HuH-7.5 (cell line): ENCODE results near the gene SNX9.
"Not testable (repeated sequence)": the region's sequence is repeated elsewhere in the genome, so short reads cannot be mapped to it uniquely, and the experiment has no call there.

ENCODE experiments used
- DNase-seq: peaks from one replicate; pipeline ENCODE4 v3.0.0; 2011; ENCODE audit warnings: low spot score

The SNX9 gene

DNA sequence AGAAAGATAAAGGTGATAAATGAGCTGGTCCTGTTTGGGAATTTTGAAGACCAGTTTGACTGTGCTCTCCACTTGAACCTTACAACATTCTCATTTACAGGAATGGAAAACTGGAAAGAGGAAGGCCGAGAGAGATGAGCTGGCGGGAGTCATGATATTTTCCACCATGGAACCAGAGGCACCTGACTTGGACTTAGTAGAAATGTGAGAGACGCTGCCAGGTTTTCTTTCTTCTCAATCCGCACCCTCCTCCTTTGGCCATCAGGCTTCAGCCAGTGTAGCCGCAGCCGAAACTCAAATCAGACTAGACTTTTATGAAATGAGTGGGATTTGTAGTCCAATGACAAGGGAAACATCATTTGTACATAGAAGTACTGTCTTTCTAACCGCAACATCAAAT, 104.0 kb downstream of the SNX9 start:
- DNase-seq = no peak

DNA sequence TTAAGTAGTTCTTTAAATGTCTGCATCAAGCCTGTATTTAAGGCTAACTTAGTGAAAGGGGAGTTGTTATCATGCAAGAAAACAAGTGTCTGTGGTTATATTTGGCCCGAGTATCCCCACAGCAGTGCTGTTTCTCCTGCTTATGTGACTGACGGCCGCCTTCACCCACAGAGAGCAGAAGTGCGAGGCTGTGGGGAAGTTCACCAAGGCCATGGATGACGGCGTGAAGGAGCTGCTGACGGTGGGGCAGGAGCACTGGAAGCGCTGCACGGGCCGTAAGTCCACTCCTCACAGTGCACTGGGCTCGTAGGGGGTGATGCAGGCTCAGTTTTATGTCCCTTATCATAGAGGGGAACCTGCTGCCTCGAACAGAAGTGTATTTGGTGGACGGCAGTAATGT, 105.4 kb downstream of the SNX9 start:
- DNase-seq = no peak

DNA sequence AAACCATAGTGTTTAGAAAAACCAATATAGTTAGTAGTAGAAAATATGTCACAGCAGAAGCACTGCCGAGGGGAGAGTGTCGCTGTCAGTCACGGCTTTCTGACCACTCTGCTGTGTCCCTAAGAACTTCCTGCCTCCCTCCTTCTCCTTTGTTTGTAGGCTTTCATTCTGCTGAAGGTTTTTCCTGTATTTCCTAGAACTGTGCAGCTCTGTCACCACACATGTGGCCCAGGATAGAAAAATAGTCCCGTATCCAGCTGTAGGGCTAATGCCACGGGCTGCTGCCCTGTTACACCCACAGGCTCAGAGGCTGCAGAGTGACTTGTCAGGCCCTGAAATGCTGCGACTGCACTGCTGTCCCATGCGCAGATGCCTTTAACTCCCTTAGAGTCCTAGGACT, 106.0 kb downstream of the SNX9 start:
- DNase-seq = no peak

DNA sequence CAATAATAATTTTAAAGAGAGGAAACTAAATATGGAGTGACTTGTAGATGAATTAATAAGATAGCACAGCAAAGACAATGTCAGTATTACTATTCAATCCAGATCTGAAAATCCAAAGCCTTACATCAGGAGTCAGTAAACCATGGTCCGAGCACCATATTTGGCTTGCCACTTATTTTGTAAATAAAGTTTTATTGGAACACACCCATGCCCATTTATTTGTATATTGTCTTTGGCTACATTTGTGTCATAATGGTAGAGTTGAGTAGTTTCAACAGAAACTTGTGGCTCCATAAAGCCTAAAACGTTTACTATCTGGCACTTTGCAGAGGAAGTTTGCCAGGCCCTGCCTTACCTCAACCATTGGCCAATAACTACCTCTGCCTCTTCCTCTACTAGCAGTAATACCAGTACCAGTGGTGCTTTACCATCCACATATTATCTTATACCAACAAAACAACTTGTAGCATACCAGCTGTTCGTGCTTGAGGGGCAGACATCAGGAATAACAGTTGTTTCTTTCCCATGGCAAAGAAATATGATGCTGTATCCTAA, 106.8 kb downstream of the SNX9 start:
- DNase-seq = no peak

DNA sequence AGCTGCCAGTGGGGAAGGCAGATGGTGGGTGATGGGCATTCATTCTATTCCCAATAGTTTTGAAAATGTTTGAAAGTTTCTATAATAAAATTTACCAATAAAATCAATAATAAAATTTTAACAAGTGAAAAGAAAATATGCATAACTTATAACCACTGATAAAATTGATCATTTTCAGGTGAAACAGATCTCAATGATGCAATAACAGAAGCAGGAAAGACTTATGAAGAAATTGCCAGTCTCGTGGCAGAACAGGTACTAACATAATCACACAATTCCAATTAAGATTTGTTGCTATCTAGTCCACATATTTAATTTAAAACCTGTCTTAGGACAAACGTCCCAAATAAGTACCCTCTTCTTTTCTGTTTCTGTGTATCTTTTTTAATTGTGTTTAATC, 112.7 kb downstream of the SNX9 start:
- no peak for DNase-seq

DNA sequence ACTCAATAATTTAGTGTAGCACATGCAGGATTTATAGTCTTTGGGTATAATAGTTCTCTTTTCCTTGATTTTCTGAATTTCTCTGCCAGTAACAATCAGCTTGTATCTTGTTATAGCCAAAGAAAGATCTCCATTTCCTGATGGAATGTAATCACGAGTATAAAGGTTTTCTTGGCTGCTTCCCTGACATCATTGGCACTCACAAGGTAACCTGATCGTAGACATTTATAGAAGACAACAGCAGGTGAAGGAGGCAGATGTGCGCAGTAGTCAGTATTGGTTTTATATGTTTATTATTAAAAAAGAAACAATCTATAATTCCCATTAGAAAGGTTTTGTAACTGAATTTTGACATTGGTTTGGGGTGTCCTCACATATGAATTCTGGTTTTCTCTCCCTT, 114.3 kb downstream of the SNX9 start:
- DNase-seq = no peak

DNA sequence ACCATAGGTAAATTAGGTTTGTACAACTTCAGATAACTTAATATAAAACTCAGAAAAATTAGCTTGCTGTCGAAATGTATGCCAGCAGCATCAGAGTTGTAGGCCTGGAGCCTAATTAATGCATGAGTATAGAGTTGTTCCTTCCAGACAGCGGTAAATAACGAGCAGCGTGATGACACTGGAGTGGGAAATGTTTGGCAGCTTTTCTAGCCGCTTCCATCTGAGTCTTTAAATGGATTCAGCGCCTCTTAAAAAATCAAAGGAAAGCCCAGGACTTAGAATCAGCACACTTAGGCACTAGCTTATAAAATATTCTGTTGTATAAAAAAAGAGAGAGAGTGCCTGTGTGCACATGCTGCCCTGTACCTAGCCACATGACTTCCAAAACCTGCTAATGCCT, 114.9 kb downstream of the SNX9 start:
- DNase-seq = no peak

DNA sequence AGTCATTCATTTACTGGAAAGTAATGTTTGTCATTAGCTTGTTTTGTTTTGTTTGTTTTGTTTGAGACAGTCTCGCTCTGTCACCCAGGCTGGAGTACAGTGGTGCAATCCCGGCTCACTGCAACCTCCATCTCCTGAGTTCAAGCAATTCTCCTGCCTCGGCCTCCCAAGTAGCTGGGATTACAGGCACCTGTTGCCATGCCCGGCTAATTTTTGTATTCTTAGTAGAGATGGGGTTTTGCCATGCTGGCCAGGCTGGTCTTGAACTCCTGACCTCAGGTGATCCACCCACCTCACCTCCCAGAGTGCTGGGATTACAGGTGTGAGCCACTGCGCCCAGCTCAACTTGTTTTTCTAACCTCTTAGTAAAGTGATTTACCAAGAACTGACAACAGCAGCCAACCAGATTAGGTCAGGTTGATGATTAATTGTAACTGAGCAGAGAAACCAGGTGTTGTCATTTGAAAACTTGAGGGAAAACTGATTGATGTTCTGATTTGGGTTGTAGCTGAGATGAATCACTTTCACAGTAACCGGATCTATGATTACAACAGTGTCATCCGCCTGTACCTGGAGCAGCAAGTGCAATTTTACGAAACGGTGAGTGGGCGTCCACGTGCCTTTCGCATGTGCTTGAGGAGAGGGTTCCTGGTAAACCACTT, 117.5 kb downstream of the SNX9 start:
- not testable (repeated sequence) for DNase-seq

DNA sequence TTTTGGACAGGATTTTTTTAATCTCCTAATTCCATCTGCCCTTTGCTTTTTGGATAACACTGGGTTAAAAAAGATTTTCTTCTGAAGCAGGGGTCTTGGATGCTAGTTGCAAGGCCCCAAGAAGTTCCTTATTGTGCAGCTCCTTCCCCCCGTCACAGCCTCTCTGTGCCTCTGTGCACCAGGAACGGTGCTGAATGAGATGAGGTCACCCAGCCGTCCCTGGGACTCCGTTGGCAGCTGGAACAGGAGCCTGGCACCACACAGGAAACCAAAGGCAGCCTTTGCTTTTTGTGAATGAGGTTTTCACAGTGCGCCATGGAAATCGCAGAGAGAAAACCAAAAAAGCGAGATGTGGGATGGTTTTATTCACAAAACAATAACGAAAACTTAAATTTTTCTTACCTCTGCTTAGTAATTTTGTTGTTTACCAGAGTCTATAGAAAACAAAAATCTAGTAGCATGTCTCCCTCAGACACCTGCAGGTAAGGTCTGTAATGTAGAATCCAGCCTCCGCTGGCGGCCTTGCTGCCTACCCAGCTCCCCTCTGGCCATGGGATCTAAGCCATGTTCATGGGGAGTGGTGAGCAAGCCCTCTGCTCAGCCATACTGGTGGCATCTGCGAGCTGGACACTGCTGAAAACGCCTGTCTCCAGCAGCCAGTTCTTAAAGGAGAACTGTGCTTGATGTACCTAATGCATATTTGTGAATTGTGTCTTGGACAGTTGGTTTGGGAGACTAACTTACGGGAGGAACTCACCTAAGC, 118.2 kb downstream of the SNX9 start:
- no peak for DNase-seq

DNA sequence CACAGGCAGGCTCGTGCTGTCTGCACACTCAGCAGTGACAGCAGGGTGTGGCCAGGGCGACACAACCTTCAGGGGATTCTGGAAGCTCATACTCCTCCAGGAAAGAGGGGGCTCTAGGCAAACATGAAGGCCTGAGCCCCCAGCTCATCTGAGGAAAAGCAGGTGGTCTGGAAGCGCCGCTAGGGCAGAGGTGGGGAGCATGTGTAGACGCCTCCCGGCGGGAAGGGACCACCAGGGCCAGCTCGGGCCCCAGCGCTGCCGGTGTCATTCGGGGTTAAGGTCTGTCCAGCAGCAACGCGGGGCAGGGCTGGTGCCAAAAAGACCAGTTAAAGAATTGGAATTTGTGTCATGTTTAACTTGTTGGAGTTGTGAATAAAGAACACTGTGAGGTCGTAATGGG, 119.3 kb downstream of the SNX9 start:
- no peak for DNase-seq

DNA sequence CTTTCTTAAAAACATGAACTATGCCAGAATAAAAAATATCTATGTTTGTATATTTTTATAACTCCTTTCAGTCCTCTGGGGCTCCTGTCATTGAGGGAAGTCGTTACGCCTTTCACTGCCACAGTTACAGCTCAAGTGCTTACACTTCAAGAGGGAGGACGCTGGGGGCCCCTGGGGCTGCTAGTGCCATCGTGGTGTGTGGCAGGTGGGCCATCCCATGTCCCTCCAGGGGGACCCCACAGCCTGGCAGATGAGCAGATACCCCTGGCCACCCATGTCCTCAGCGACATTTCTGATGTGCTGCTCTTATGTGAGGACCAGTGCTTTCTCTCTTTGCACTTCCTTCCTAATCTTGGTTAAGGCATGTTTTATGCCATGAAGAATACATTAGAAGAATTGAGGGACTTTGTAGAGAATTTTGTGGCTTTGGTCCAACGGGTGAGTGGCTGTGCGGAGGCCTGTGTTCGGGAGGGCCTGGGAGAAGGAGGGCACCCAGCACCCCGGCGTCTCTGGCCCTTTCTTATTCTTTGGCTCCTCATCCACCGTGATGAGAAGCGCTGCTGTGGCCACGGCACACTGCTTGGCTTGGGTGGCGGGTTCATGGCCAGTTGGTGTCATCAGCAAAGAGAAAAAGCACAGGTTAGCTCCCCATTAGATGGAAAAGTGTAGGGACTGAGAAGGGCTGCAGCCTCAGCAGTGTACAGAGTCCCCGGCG, 120.4 kb downstream of the SNX9 start:
- DNase-seq = no peak

DNA sequence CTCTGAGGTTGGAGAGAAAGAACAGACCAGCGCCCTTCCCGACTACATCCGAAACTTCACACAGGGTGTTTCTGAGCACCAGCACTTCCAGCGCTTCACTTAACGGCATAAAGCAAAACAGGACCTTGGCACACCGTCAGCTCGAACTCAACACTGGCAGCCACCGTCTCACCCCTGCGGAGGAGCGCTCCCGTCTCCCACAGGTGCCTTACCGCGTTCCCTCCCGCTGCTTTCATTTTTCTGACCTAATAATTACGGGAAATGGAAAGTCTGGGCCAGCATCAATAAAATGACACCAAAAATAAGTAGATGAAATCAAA, 120.9 kb downstream of the SNX9 start:
- no peak for DNase-seq

DNA sequence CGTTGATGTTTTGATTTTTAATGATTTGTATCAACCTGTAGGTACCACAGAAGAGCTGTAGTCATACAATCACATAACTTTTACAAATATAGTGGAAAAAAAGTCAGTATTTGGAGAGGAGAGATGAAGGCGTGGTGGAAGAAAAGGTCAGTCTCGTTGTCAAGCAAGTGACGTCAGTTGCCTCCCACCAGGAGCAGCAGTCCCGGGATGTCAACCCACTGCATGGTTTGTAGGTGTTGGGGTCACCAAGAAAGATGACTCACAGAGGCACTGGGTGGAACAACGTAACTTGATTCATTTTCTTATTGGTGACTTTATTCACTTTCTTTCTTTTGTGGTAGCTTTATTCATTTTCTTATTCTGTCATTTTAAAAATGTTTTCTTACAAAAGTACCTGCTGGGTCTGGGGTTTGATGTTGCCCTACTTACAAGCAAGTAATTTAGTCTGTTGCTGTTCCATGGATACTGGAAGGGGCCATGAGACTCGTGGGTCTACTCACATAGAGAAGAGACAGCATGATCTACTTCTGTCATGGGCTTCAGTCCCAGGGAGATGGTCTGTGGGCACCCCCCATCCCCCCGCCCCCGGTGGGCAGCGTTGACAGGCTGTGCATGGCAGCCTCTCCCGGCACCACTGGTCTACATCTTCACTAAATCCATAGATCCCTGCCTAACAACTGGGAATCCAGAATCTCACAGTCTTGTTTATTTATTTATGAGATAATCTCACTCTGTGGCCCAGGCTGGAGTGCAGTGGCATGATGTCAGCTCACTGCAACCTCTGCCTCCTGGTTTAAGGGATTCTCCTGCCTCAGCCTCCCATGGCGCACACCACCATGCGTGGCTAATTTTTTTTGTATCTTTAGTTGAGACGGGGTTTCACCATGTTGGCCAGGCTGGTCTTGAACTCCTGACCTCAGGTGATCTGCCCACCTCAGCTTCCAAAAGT, 122.2 kb downstream of the SNX9 start:
- no peak for DNase-seq

DNA sequence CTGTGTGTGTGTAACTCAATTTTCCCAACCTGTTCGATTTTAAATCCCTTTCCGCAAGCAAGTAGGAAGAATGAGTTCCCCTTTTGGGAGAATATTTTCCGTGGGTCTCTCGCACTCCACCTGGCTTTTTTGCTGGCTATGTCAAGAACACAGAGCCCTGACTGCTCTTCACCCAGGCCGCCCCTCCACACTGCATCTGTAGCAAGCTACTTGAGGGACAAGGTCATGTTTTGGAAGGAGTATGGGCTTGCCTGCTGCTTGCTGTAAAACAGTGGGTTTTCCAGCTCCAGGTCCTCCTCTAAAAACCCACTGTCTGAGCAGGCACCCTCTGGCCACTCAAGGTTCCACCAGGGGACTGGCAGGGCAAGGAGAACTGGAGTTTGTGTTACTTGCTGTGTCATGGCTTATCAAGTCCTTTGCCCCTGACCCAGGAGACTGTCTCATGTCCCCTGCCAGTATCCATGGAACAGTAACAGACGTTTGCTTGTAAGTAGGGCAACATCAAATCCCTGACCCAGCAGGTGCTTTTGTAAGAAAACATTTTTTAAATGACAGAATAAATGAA, 123.1 kb downstream of the SNX9 start:
- no peak for DNase-seq

DNA sequence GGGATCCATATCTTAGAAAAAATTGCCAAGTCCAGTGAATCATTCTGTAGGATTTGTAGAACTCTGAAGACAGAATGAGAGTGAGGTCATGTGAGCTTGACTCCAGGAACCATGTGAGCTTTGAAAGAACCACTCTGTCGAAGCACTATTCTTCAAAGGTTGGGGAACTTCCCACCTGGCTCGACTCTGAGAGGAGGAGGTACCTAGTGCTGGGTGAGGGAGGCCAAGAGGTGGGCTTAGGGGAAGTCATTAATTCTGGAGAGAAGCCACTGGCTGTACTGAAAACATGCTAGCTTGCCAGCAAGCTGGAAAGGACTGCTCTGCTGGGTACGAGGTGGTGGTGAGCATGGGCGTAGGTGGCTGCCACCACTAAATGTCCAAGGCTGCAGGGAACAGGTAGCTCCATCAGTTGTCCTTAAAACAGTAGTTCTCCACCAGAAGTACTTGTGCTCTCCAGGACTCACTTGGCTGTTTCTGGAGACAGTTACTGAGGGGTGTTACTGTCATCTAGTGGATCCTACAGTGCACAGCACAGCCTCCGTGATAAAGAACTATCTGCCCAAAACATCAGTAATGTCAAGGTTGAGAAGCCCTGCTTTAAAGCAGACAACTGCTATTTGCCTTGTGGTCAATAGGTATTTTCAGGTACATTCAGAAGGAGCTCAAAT, 124.0 kb downstream of the SNX9 start:
- DNase-seq = peak; percentile 31

DNA sequence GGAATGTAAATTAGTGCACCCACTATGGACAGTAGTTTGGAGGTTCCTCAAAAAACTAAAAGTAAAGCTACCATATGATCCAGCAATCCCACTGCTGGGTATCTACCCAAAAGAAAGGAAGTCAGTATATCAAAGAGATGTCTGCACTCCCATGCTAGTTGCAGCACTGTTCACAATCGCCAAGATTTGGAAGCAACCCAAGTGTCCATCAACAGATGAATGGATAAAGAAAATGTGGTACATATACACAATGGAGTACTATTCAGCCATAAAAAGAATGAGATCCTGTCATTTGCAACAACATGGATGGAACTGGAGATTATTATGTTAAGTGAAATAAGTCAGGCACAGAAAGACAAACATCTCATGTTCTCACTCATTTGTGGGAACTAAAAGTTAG, 127.9 kb downstream of the SNX9 start:
- DNase-seq = not testable (repeated sequence)

DNA sequence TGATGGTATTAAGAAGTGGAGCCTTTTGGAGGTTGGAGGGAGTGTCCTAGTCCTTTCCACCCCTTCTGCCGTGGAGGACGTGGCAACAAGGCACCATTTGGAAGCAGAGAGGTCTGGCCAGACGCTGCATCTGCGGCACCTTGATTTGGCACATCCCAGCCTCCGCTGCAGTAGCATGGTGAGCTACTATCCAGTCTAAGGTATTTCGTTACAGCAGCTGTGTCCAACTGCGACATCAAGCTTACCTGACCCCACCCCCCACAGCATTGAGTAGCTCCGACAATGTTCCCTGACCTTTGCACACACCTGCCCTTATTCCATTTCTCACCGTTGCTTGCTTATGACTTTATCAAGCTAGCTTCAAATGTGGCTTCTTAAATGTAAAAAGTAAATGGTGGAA, 128.8 kb downstream of the SNX9 start:
- DNase-seq = no peak

DNA sequence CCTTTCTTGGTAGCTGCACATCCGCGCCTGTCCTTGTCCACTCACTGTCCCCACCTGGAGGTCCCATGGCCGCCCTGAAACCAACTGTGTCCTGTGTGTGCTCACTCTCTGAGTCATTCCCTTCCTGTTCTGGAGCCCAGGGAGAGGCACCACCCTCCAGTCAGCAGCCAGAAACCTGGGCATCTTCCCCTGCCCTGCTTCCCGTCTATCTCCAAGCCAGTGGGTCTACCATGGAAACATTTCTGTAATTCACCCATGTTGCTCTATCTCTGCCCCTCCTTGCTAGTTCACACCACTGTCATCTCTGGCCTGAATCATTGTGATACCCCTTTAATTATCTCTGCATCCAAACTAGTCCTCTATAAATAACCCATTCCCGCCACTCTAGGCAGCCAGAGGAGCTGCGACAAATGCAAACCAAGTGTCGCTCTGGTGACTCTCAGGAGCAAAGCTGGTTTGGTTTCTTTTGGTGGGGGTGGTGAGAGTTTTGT, 129.9 kb downstream of the SNX9 start:
- DNase-seq = no peak

DNA sequence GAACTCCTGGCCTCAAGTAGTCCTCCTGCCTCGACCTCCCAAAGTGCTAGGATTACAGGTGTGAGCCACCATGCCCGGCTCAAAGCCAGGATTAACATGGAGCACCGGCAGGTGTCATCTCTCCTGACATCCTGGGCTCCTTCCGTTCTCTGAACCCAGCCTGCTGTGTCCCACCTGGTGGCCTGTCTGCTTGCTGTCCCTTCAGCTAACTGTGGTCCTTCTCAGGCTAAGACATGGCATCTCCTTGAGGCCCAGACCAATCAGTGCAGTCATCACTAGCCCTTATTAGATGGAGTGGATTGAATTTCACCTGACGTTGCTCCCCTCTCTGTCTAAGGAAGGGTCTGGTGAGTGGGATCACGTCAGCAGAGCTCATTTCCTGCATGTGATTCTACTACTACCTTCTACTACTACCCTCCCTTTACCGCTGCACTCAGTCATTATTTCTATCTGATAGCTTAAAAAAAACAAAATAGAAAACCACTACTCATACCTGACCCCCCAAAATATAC, 130.6 kb downstream of the SNX9 start:
- DNase-seq = no peak
